ENCODE measurements around the gene ATP8A2.

Gene ATP8A2

GRCh38 chr13:25898991-25899390 is 527.2 kb downstream of the ATP8A2 start:
- DNase-seq, result no peak

- no peak for DNase-seq
These were observed 527.7 kb downstream of the ATP8A2 start for GRCh38 chr13:25899464-25899863.

GRCh38 chr13:25899952-25900351 is 528.2 kb downstream of the ATP8A2 start:
- no peak for DNase-seq

- peak; percentile 64 for DNase-seq
These were observed 529.9 kb downstream of the ATP8A2 start for GRCh38 chr13:25901460-25902376.

GRCh38 chr13:25902455-25902854 is 530.7 kb downstream of the ATP8A2 start:
- no peak for DNase-seq

GRCh38 chr13:25902891-25903341 is 531.1 kb downstream of the ATP8A2 start:
- no peak for DNase-seq

- no peak for DNase-seq
These were observed 533.1 kb downstream of the ATP8A2 start for GRCh38 chr13:25904830-25905229.

GRCh38 chr13:25905611-25906010 is 533.8 kb downstream of the ATP8A2 start:
- DNase-seq, result no peak

GRCh38 chr13:25906191-25906661 is 534.5 kb downstream of the ATP8A2 start:
- DNase-seq, result no peak

- DNase-seq, result peak; percentile 21
These were observed 536.6 kb downstream of the ATP8A2 start for GRCh38 chr13:25908366-25908765.

- DNase-seq, result no peak
These were observed 538.5 kb downstream of the ATP8A2 start for GRCh38 chr13:25910243-25910642.

GRCh38 chr13:25910991-25911419 is 539.2 kb downstream of the ATP8A2 start:
- no peak for DNase-seq

GRCh38 chr13:25912961-25913360 is 541.2 kb downstream of the ATP8A2 start:
- DNase-seq, result no peak

GRCh38 chr13:25915840-25916518 is 544.2 kb downstream of the ATP8A2 start:
- DNase-seq, result no peak

GRCh38 chr13:25920277-25920676 is 548.5 kb downstream of the ATP8A2 start:
- no peak for DNase-seq

- DNase-seq, result peak; percentile 20
These were observed 549.2 kb downstream of the ATP8A2 start for GRCh38 chr13:25920931-25921330.

GRCh38 chr13:25922376-25922775 is 550.6 kb downstream of the ATP8A2 start:
- peak; percentile 71 for DNase-seq

GRCh38 chr13:25923217-25924085 is 551.7 kb downstream of the ATP8A2 start:
- no peak for DNase-seq

- no peak for DNase-seq
These were observed 555.6 kb downstream of the ATP8A2 start for GRCh38 chr13:25927363-25927762.

- no peak for DNase-seq
These were observed 556.2 kb downstream of the ATP8A2 start for GRCh38 chr13:25927932-25928331.

GRCh38 chr13:25928941-25929505 is 557.2 kb downstream of the ATP8A2 start:
- DNase-seq, result peak; percentile 44

- no peak for DNase-seq
These were observed 558.0 kb downstream of the ATP8A2 start for GRCh38 chr13:25929816-25930215.
